HepG2 (cell line): Measurements from ENCODE around the gene PARVA. TPM values are rescaled to one million over a fixed set of nuclear protein-coding genes. Genes with fewer than 3 reads are reported as not detected.

ENCODE experiments used
- ATAC-seq: fragments of 200-7000 bp; cut with Tn5 transposase; 3 replicates; pipeline ENCODE4 v1.9.1; 2020; ENCODE audit warnings: mild to moderate bottlenecking, moderate library complexity
- BruUV-seq: library from RNA; stranded (reverse); fragments of 400-500 nt; replicated peaks from 2 replicates; lab custom pipeline; 2021; lab: Mats Ljungman, UMichigan
- CTCF ChIA-PET: fragments of 300-600 bp; formaldehyde crosslinking; extraction: SDS; loops from one replicate; lab custom pipeline; 2021; ENCODE audit warnings: low total read pairs, inconsistent platforms, low intra/inter-chr PET ratio; lab: Yijun Ruan, JAX
- POLR2A ChIA-PET: fragments of 350-600 bp; sonication (Branson Sonifier 250); formaldehyde crosslinking; loops from one replicate; lab custom pipeline; 2020; ENCODE audit warnings: antibody characterized with exemption, inconsistent platforms; lab: Yijun Ruan, JAX
- DNase-seq: peaks from one replicate; pipeline ENCODE4 v3.0.0-alpha.2; 2015; ENCODE audit warnings: low spot score
- FAIRE-seq: peaks from 3 replicates; lab custom pipeline; 2011; peaks lifted over from hg19 to GRCh38; lab: Jason Lieb, UNC
- H2AFZ ChIP-seq: one replicate; pipeline ENCODE4 v1.6.1; 2011; ENCODE audit warnings: low read length, inconsistent platforms
- H3K27ac ChIP-seq: fragments of 300-600 bp; 3 replicates; pipeline ENCODE4 v1.8.0; 2011; ENCODE audit warnings: mixed run types, mild to moderate bottlenecking, mixed read lengths, low read length, inconsistent platforms; ENCODE audit not compliant: insufficient read depth; ENCODE audit errors: extremely low read length
- H3K27me3 ChIP-seq, 2 experiments: fragments of 200-600 bp in 1 of 2; 2 replicates in 1 of 2; 3 replicates in 1 of 2; pipeline versions ENCODE4 v1.6.0 to v1.8.0; 2011; ENCODE audit warnings: low read length in 2 of 2, mild to moderate bottlenecking in 2 of 2, moderate library complexity in 2 of 2, inconsistent platforms in 1 of 2; ENCODE audit not compliant: insufficient read depth in 2 of 2, control insufficient read depth in 1 of 2
- H3K36me3 ChIP-seq, 2 experiments: fragments of 200-600 bp in 1 of 2; replicated peaks in 1 of 2; 2 replicates in 1 of 2; 3 replicates in 1 of 2; pipeline versions ENCODE4 v1.5.1 to v1.8.0; 2011; ENCODE audit warnings: low read length in 2 of 2, inconsistent platforms in 1 of 2; ENCODE audit not compliant: insufficient read depth in 2 of 2, control insufficient read depth in 1 of 2
- H3K4me1 ChIP-seq: 2 replicates; pipeline ENCODE4 v1.5.1; 2012; ENCODE audit warnings: low read length, inconsistent platforms; ENCODE audit not compliant: insufficient read depth
- H3K4me2 ChIP-seq: 2 replicates; pipeline ENCODE4 v1.6.0; 2011; ENCODE audit warnings: low read depth, low read length, inconsistent platforms
- H3K4me3 ChIP-seq, 3 experiments: fragments of 200-600 bp in 1 of 3; sonication (generic), shearing (Covaris generic) in 1 of 3; replicated peaks in 1 of 3; 2 replicates each; pipeline ENCODE4 v1.5.1; 2011 to 2016; ENCODE audit warnings: low read length in 3 of 3, inconsistent platforms in 2 of 3, low read depth in 2 of 3, mild to moderate bottlenecking in 2 of 3, control low read depth in 1 of 3, mixed read lengths in 1 of 3; ENCODE audit not compliant: insufficient read depth in 1 of 3
- H3K79me2 ChIP-seq: one replicate; pipeline ENCODE4 v1.6.1; 2011; ENCODE audit warnings: low read length, inconsistent platforms; ENCODE audit not compliant: insufficient read depth
- H3K9ac ChIP-seq: 2 replicates; pipeline ENCODE4 v1.6.0; 2011; ENCODE audit warnings: mild to moderate bottlenecking, low read depth, low read length, inconsistent platforms; ENCODE audit not compliant: insufficient read depth
- H3K9me3 ChIP-seq: 2 replicates; pipeline ENCODE4 v1.5.1; 2012; ENCODE audit warnings: mild to moderate bottlenecking, low read length
- H4K20me1 ChIP-seq: 2 replicates; pipeline ENCODE4 v1.6.0; 2011; ENCODE audit warnings: inconsistent platforms, mild to moderate bottlenecking, low read length, moderate library complexity; ENCODE audit not compliant: insufficient read depth
- CREB1 ChIP-seq, 2 experiments: fragments of 450-650 bp in 1 of 2; IDR thresholded peaks; 2 replicates each; pipeline ENCODE4 v1.6.1; 2016 to 2017; ENCODE audit warnings: control low read depth in 1 of 2, mild to moderate bottlenecking in 1 of 2, missing compliant biosample characterization in 1 of 2, missing genetic modification characterization in 1 of 2
- DR1 ChIP-seq: sonication (generic); formaldehyde crosslinking; IDR thresholded peaks from 2 replicates; pipeline ENCODE4 v1.8.0; 2021; ENCODE audit warnings: mild to moderate bottlenecking, missing genetic modification reagents, inconsistent platforms
- JUND ChIP-seq: sonication (generic); formaldehyde crosslinking; IDR thresholded peaks from 2 replicates; pipeline ENCODE4 v1.8.0; 2022; ENCODE audit warnings: mild to moderate bottlenecking, missing genetic modification reagents
- KDM5A ChIP-seq: fragments of 200-600 bp; sonication (generic); IDR thresholded peaks from 2 replicates; pipeline ENCODE4 v1.7.0; 2018; ENCODE audit warnings: antibody characterized with exemption, mild to moderate bottlenecking, low read length, borderline replicate concordance
- NFKB2 ChIP-seq: sonication (generic); formaldehyde crosslinking; IDR thresholded peaks from 2 replicates; pipeline ENCODE4 v1.4.0; 2020; ENCODE audit warnings: missing genetic modification reagents, borderline replicate concordance
- TCF7L2 ChIP-seq: IDR thresholded peaks from 2 replicates; pipeline ENCODE4 v1.6.1; 2011; ENCODE audit warnings: mild to moderate bottlenecking, low read depth, low read length, moderate library complexity
- ZFP36 ChIP-seq: fragments of 150-350 bp; IDR thresholded peaks from 2 replicates; pipeline ENCODE4 v1.6.1; 2018; ENCODE audit warnings: borderline replicate concordance, low read length, low read depth; ENCODE audit not compliant: partially characterized antibody
- WGBS: methylation state at CpG from one replicate; pipeline ENCODE4 v1.1.6; 2017; ENCODE audit warnings: low lambda C conversion rate; 5-methylcytosine and 5-hydroxymethylcytosine counted together
- in situ Hi-C: cut with HindIII; loops from 2 replicates; pipeline ENCODE4 v1.10.0; 2017; ENCODE audit warnings: low pct_unique_long_range_greater_than_20kb; ENCODE audit not compliant: extremely low pct_ligation_motif_present
- intact Hi-C: fragments of 100-400 bp; cut with micrococcal nuclease; formaldehyde crosslinking; loops from one replicate; pipeline ENCODE4 v1.10.0; 2022; ENCODE audit not compliant: unreplicated experiment
- polyA plus RNA-seq, 8 experiments: library from polyadenylated mRNA; depleted of rRNA in 3 of 8; stranded (reverse) in 7 of 8; unstranded in 1 of 8; fragments of >200 nt; fragmentation: Illumina TruSeq in 4 of 8; extraction: Trizol in 4 of 8; gene quantifications; 2 replicates each; pipeline versions ENCODE4 v1.2.1 to v1.2.3, GENCODE V29; 2011 to 2016; ENCODE audit warnings: low read depth in 4 of 8, missing spikeins in 1 of 8, mixed read lengths in 1 of 8; ENCODE audit not compliant: insufficient read depth in 1 of 8
- total RNA-seq, 5 experiments: library from RNA; depleted of rRNA; stranded (reverse); fragments of >200 nt; fragmentation: Illumina TruSeq; extraction: Trizol; gene quantifications; 2 replicates each; pipeline ENCODE4 v1.2.3, GENCODE V29; 2016; ENCODE audit warnings: low read depth in 1 of 5
- TF ChIP-seq, protein P1 (sequence below), 2 experiments: sonication (generic) in 1 of 2; formaldehyde crosslinking in 1 of 2; IDR thresholded peaks; 2 replicates each; pipeline versions ENCODE4 v1.4.0 to v1.6.1; 2018 to 2020; ENCODE audit warnings: missing genetic modification reagents in 2 of 2, borderline replicate concordance in 1 of 2, low read depth in 1 of 2, mild to moderate bottlenecking in 1 of 2, missing biosample characterization in 1 of 2
- TF ChIP-seq, protein P2 (sequence below): sonication (generic); formaldehyde crosslinking; IDR thresholded peaks from 2 replicates; pipeline ENCODE4 v1.5.0; 2020; ENCODE audit warnings: missing genetic modification reagents, mild to moderate bottlenecking, borderline replicate concordance
- TF ChIP-seq, protein P3 (sequence below): sonication (generic); formaldehyde crosslinking; conservative IDR thresholded peaks from 2 replicates; pipeline ENCODE4 v1.4.0; 2020; ENCODE audit warnings: missing genetic modification reagents
- TF ChIP-seq, protein P4 (sequence below): fragments of 450-650 bp; IDR thresholded peaks from 2 replicates; pipeline ENCODE4 v1.6.1; 2016

PARVA gene
- total and polyA plus RNA-seq, 2 of the 13 experiments (the other 11 are each of a cell fraction or from before 2014, with no cell fraction given): 5.9 to 9.1 TPM

DNA sequence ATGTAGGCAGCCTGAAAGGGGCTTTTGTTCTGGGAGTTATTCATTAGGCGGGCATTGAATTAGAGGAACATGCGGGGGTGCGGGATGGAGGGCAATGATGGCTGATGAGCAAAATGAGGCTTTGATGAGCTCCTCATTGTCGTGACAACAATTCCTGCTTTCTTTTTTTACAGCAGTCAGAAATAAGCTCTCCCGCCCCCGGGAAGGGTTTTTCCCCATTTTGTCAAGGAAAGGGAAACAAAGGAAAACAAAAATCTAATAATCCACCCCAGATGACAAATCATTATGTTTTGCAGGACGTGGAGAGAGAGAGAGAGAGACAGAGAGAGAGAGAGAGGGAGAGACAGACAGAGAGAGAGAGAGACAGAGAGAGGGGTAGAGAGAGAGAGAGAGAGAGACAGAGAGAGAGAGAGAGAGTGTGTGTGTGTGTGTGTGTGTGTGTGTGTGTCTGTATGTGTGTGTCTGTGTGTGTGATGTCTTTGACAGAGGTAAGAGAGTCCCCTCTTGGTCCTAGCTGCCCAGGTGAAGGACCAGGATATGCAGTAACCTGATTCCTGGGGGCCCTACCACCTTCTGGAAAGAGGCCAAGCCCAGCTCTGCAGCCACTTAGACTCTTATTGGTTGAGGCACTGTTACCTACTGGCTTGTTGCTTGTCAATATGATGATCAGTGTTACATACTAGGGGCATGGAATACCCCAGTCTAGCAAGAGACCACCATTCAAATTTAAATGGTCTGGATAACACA, 46.7 kb upstream of the PARVA start:
- Histone ChIP-seq H3K9me3 (no peaks in the 10 kb centered on the region), H3K27ac (no peak overlapping the region), H3K9ac (no peak overlapping the region), H3K79me2 (no peaks in the 10 kb centered on the region), H3K36me3 (no peaks in the 10 kb centered on the region)
- intact Hi-C loops: loop anchor here (1.0 to 5.0 kb wide), 5 partner anchors 47 to 564 kb away; partner anchors contain the start of gene PARVA
- 6% methylated on average over 7 of the region's 7 CpGs for WGBS
- CTCF ChIA-PET: interaction anchor here (0.7 to 3.4 kb wide), 3 partner anchors 82 to 563 kb away, joined by 5 to 19 read pairs (median 14); no protein-coding TSS in a partner anchor
- BruUV-seq: no TSS peak
- TF ChIP-seq, protein P1, sequence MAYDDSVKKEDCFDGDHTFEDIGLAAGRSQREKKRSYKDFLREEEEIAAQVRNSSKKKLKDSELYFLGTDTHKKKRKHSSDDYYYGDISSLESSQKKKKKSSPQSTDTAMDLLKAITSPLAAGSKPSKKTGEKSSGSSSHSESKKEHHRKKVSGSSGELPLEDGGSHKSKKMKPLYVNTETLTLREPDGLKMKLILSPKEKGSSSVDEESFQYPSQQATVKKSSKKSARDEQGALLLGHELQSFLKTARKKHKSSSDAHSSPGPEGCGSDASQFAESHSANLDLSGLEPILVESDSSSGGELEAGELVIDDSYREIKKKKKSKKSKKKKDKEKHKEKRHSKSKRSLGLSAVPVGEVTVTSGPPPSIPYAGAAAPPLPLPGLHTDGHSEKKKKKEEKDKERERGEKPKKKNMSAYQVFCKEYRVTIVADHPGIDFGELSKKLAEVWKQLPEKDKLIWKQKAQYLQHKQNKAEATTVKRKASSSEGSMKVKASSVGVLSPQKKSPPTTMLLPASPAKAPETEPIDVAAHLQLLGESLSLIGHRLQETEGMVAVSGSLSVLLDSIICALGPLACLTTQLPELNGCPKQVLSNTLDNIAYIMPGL (CRISPR knock-in tag; IDR thresholded peaks at IDR 0.05; ENCODE audit: borderline replicate concordance in 1 of 2, low read depth in 1 of 2): no peak
- no peak for TF ChIP-seq DR1 (CRISPR knock-in tag)
- TF ChIP-seq NFKB2: no peak
- no peak for TF ChIP-seq KDM5A
- TF ChIP-seq, protein P2, sequence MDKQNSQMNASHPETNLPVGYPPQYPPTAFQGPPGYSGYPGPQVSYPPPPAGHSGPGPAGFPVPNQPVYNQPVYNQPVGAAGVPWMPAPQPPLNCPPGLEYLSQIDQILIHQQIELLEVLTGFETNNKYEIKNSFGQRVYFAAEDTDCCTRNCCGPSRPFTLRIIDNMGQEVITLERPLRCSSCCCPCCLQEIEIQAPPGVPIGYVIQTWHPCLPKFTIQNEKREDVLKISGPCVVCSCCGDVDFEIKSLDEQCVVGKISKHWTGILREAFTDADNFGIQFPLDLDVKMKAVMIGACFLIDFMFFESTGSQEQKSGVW (CRISPR knock-in tag): no peak
- no peak for TF ChIP-seq CREB1 (IDR thresholded peaks at IDR 0.05)
- no peak for TF ChIP-seq CREB1 (CRISPR knock-in tag; IDR thresholded peaks at IDR 0.05)
- TF ChIP-seq, protein P3, sequence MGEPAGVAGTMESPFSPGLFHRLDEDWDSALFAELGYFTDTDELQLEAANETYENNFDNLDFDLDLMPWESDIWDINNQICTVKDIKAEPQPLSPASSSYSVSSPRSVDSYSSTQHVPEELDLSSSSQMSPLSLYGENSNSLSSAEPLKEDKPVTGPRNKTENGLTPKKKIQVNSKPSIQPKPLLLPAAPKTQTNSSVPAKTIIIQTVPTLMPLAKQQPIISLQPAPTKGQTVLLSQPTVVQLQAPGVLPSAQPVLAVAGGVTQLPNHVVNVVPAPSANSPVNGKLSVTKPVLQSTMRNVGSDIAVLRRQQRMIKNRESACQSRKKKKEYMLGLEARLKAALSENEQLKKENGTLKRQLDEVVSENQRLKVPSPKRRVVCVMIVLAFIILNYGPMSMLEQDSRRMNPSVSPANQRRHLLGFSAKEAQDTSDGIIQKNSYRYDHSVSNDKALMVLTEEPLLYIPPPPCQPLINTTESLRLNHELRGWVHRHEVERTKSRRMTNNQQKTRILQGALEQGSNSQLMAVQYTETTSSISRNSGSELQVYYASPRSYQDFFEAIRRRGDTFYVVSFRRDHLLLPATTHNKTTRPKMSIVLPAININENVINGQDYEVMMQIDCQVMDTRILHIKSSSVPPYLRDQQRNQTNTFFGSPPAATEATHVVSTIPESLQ: no peak
- no peak for TF ChIP-seq JUND (CRISPR knock-in tag)
- TF ChIP-seq, protein P4, sequence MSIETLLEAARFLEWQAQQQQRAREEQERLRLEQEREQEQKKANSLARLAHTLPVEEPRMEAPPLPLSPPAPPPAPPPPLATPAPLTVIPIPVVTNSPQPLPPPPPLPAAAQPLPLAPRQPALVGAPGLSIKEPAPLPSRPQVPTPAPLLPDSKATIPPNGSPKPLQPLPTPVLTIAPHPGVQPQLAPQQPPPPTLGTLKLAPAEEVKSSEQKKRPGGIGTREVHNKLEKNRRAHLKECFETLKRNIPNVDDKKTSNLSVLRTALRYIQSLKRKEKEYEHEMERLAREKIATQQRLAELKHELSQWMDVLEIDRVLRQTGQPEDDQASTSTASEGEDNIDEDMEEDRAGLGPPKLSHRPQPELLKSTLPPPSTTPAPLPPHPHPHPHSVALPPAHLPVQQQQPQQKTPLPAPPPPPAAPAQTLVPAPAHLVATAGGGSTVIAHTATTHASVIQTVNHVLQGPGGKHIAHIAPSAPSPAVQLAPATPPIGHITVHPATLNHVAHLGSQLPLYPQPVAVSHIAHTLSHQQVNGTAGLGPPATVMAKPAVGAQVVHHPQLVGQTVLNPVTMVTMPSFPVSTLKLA: no peak
- TF ChIP-seq ZFP36: no peak
- no peak for TF ChIP-seq TCF7L2
- TF ChIP-seq, all 625 proteins: peak for 0
- no peak for FAIRE-seq
- ATAC-seq: peak; percentile 29; the same call in 2 of the 3 replicates
- POLR2A ChIA-PET: interaction anchor here (1.2 kb wide), 1 partner anchor 46 kb away, joined by 3 read pairs; the partner anchor contains the start of gene PARVA
- Histone ChIP-seq H3K4me2 (no peak overlapping the region), H3K4me1 (no peaks in the 10 kb centered on the region), H4K20me1 (no peaks in the 10 kb centered on the region), H3K27me3 (peaks cover 0 to 2% of the 10 kb centered on the region in 2 experiments; a peak in 1 of 5 replicates), H2AFZ (no peak overlapping the region), H3K4me3 (no peak overlapping the region)
- in situ Hi-C loops: loop anchor here (25.0 kb wide), 2 partner anchors 157 to 257 kb away; no protein-coding TSS in a partner anchor
- no peak for DNase-seq
